H9 (cell line): ENCODE results near the gene CCNJL. TPM values are rescaled to one million over a fixed set of nuclear protein-coding genes. Genes with fewer than 3 reads are reported as not detected.

Source experiments
- DNase-seq: peaks from one replicate; pipeline ENCODE4 v3.0.0-alpha.2; 2017
- H2AFZ ChIP-seq: one replicate; pipeline ENCODE4 v1.6.1; 2013; ENCODE audit warnings: mild to moderate bottlenecking, low read length, control low read depth, moderate library complexity
- H2AK5ac ChIP-seq: 2 replicates; pipeline ENCODE4 v1.6.1; 2013; ENCODE audit warnings: low read length, control low read depth, mixed read lengths; ENCODE audit not compliant: insufficient read length
- H2BK120ac ChIP-seq: one replicate; pipeline ENCODE4 v1.6.1; 2013; ENCODE audit warnings: low read depth, mild to moderate bottlenecking, low read length, control low read depth, inconsistent platforms; ENCODE audit not compliant: poor library complexity, severe bottlenecking
- H2BK12ac ChIP-seq: 2 replicates; pipeline ENCODE4 v1.6.1; 2013; ENCODE audit warnings: low read length, control low read depth, mixed read lengths, low read depth; ENCODE audit not compliant: insufficient read length
- H2BK15ac ChIP-seq: 2 replicates; pipeline ENCODE4 v1.6.1; 2013; ENCODE audit warnings: low read depth, low read length, control low read depth
- H2BK20ac ChIP-seq: one replicate; pipeline ENCODE4 v1.6.1; 2013; ENCODE audit warnings: low read depth, mild to moderate bottlenecking, low read length, control low read depth, inconsistent platforms; ENCODE audit not compliant: poor library complexity, severe bottlenecking
- H2BK5ac ChIP-seq: 2 replicates; pipeline ENCODE4 v1.6.1; 2013; ENCODE audit warnings: low read length, control low read depth, mixed read lengths; ENCODE audit not compliant: insufficient read length
- H3K14ac ChIP-seq: 2 replicates; pipeline ENCODE4 v1.6.1; 2013; ENCODE audit warnings: low read length, control low read depth; ENCODE audit not compliant: insufficient read depth
- H3K18ac ChIP-seq: 2 replicates; pipeline ENCODE4 v1.6.1; 2013; ENCODE audit warnings: low read depth, mild to moderate bottlenecking, mixed read lengths, low read length, control low read depth; ENCODE audit not compliant: insufficient read length
- H3K23ac ChIP-seq: 2 replicates; pipeline ENCODE4 v1.6.1; 2013; ENCODE audit warnings: low read length, control low read depth, mixed read lengths, low read depth; ENCODE audit not compliant: insufficient read length
- H3K23me2 ChIP-seq: 2 replicates; pipeline ENCODE4 v1.6.1; 2013; ENCODE audit warnings: low read depth, mild to moderate bottlenecking, mixed read lengths, low read length, control low read depth; ENCODE audit not compliant: insufficient read length, poor library complexity, severe bottlenecking
- H3K27ac ChIP-seq: 2 replicates; pipeline ENCODE4 v1.5.1; 2013; ENCODE audit warnings: low read length, control low read depth, mixed read lengths, low read depth; ENCODE audit not compliant: insufficient read length
- H3K27me3 ChIP-seq: 2 replicates; pipeline ENCODE4 v1.6.1; 2013; ENCODE audit warnings: low read length, control low read depth, inconsistent platforms; ENCODE audit not compliant: insufficient read depth
- H3K4ac ChIP-seq: 2 replicates; pipeline ENCODE4 v1.6.1; 2013; ENCODE audit warnings: low read depth, mild to moderate bottlenecking, control low read depth, inconsistent platforms, low read length, moderate library complexity
- H3K4me1 ChIP-seq: 2 replicates; pipeline ENCODE4 v1.6.1; 2013; ENCODE audit warnings: low read length, control low read depth, inconsistent platforms; ENCODE audit not compliant: insufficient read depth
- H3K4me2 ChIP-seq: 2 replicates; pipeline ENCODE4 v1.6.1; 2013; ENCODE audit warnings: low read length, control low read depth, mixed read lengths; ENCODE audit not compliant: insufficient read length, insufficient read depth
- H3K56ac ChIP-seq: 2 replicates; pipeline ENCODE4 v1.6.1; 2013; ENCODE audit warnings: low read depth, mild to moderate bottlenecking, mixed read lengths, low read length, control low read depth; ENCODE audit not compliant: insufficient read length
- H3K79me1 ChIP-seq: 2 replicates; pipeline ENCODE4 v1.6.1; 2013; ENCODE audit warnings: low read depth, mild to moderate bottlenecking, moderate library complexity, low read length, control low read depth, inconsistent platforms; ENCODE audit not compliant: insufficient read depth, poor library complexity, severe bottlenecking
- H3K79me2 ChIP-seq: 2 replicates; pipeline ENCODE4 v1.6.1; 2013; ENCODE audit warnings: low read length, control low read depth, inconsistent platforms; ENCODE audit not compliant: insufficient read depth
- H3K9ac ChIP-seq: 2 replicates; pipeline ENCODE4 v1.6.1; 2013; ENCODE audit warnings: low read length, control low read depth, mixed read lengths; ENCODE audit not compliant: insufficient read length; ENCODE audit errors: extremely low read depth
- H3K9me3 ChIP-seq: one replicate; pipeline ENCODE4 v1.6.1; 2013; ENCODE audit warnings: low read depth, low read length, inconsistent platforms; ENCODE audit not compliant: control insufficient read depth
- H3T11ph ChIP-seq: one replicate; pipeline ENCODE4 v1.6.1; 2013; ENCODE audit warnings: mild to moderate bottlenecking, low read length, control low read depth, inconsistent platforms
- H4K20me1 ChIP-seq: one replicate; pipeline ENCODE4 v1.6.1; 2013; ENCODE audit not compliant: control insufficient read depth, insufficient read length, insufficient read depth
- H4K5ac ChIP-seq: 2 replicates; pipeline ENCODE4 v1.6.1; 2013; ENCODE audit warnings: low read depth, mild to moderate bottlenecking, mixed read lengths, low read length, control low read depth; ENCODE audit not compliant: insufficient read length
- H4K8ac ChIP-seq: replicated peaks from 2 replicates; pipeline ENCODE4 v1.6.1; 2013; ENCODE audit warnings: low read length, control low read depth, mixed read lengths, low read depth; ENCODE audit not compliant: insufficient read length
- H4K91ac ChIP-seq: 2 replicates; pipeline ENCODE4 v1.6.1; 2013; ENCODE audit warnings: low read depth, mild to moderate bottlenecking, moderate library complexity, mixed read lengths, low read length, control low read depth; ENCODE audit not compliant: insufficient read length
- H3K27ac Mint-ChIP-seq, 3 experiments: 2 replicates in 2 of 3; 3 replicates in 1 of 3; pipeline ENCODE4 v1.8.0; 2020 to 2021; ENCODE audit warnings: mixed read lengths in 3 of 3, mild to moderate bottlenecking in 1 of 3, moderate library complexity in 1 of 3
- H3K27me3 Mint-ChIP-seq: 2 replicates; pipeline ENCODE4 v1.8.0; 2021; ENCODE audit warnings: low read depth, mild to moderate bottlenecking, moderate library complexity, mixed read lengths
- H3K36me3 Mint-ChIP-seq, 3 experiments: 2 replicates in 2 of 3; 3 replicates in 1 of 3; pipeline ENCODE4 v1.8.0; 2020 to 2021; ENCODE audit warnings: low read depth in 3 of 3, mixed read lengths in 3 of 3; ENCODE audit not compliant: insufficient read depth in 1 of 3
- H3K4me1 Mint-ChIP-seq, 2 experiments: 2 replicates each; pipeline ENCODE4 v1.8.0; 2020; ENCODE audit warnings: mixed read lengths in 2 of 2
- H3K4me3 Mint-ChIP-seq, 2 experiments: 2 replicates in 1 of 2; 3 replicates in 1 of 2; pipeline ENCODE4 v1.8.0; 2020 to 2021; ENCODE audit warnings: mild to moderate bottlenecking in 2 of 2, mixed read lengths in 2 of 2, moderate library complexity in 1 of 2
- H3K9me3 Mint-ChIP-seq, 2 experiments: 2 replicates in 1 of 2; 3 replicates in 1 of 2; pipeline ENCODE4 v1.8.0; 2020; ENCODE audit warnings: mild to moderate bottlenecking in 2 of 2, mixed read lengths in 2 of 2, moderate library complexity in 1 of 2
- WGBS: extraction: QIAGEN DNeasy Blood & Tissue Kit; methylation state at CpG from one replicate; pipeline ENCODE4 v1.1.7; 2013; ENCODE audit warnings: missing lambda C conversion rate, low lambda C conversion rate, mixed read lengths; ENCODE audit not compliant: insufficient read length; ENCODE audit errors: extremely low coverage; 5-methylcytosine and 5-hydroxymethylcytosine counted together
- total RNA-seq: library from RNA; stranded (reverse); gene quantifications from 2 replicates; pipeline ENCODE4 v1.2.1, GENCODE V29; 2021
- TF ChIP-seq, protein P1 (sequence below): fragments of 200-600 bp; sonication (generic); conservative IDR thresholded peaks from 3 replicates; pipeline ENCODE4 v1.8.0; 2021; ENCODE audit warnings: antibody characterized with exemption, mild to moderate bottlenecking

The CCNJL gene
- total RNA-seq, 1 experiment from 2014 or later: 26.9 TPM

DNA sequence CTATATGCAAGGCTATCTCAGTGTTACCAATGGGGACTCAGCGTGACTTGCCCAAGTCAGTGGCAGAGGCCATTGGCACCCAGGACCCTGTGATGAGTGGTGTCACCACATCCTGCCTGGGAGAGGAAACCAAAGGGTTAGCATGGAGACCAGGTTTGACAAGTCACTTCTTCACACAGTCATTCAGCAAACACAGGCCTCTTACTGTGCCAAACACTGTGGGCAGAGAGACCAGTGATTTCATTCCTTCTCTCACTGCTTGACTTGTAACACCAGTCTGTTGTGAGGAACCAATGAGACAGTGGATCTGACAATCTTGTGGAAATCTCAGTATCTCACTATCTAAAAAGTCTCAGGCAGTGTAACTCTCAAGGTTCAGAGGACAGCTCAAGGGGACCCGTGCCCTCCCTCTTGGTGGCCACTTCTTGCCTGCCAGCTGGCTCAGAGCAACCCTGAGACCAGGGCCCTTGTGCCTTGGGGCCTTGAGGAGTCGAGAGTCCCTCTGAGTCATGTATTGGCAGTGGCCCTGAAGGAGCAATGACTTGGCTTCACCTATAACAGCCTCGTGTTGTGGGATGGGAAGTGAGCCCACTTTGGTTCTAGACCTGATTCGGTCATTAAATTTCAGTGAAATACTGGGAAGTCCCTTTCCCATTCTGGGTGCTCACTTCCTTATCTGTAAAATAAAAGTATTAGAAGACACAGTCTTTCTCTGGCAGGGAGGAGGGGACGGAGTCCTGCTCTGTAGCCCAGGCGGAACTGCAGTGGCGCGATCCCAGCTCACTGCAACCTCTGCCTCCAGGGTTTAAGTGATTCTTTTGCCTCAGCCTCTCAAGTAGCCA lies 81.5 kb downstream of the CCNJL start:
- Mint-ChIP-seq H3K36me3 (peaks cover 4 to 11% (median 9%) of the 10 kb centered on the region in 3 experiments; a peak in 6 of 7 replicates), H3K4me3 (no peak overlapping the region), H3K27me3 (peaks cover 2% of the 10 kb centered on the region; the same call in 1 of the 2 replicates), H3K27ac (no peak overlapping the region), H3K4me1 (peaks cover 11 to 17% of the 10 kb centered on the region in 2 experiments), H3K9me3 (peaks cover 8 to 11% of the 10 kb centered on the region in 2 experiments)
- TF ChIP-seq, protein P1, sequence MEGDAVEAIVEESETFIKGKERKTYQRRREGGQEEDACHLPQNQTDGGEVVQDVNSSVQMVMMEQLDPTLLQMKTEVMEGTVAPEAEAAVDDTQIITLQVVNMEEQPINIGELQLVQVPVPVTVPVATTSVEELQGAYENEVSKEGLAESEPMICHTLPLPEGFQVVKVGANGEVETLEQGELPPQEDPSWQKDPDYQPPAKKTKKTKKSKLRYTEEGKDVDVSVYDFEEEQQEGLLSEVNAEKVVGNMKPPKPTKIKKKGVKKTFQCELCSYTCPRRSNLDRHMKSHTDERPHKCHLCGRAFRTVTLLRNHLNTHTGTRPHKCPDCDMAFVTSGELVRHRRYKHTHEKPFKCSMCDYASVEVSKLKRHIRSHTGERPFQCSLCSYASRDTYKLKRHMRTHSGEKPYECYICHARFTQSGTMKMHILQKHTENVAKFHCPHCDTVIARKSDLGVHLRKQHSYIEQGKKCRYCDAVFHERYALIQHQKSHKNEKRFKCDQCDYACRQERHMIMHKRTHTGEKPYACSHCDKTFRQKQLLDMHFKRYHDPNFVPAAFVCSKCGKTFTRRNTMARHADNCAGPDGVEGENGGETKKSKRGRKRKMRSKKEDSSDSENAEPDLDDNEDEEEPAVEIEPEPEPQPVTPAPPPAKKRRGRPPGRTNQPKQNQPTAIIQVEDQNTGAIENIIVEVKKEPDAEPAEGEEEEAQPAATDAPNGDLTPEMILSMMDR: no peak
- Histone ChIP-seq H2BK15ac (no peak overlapping the region), H3K14ac (no peak overlapping the region), H3K27ac (no peak overlapping the region), H3T11ph (no peak overlapping the region), H2BK120ac (no peak overlapping the region), H3K79me1 (no peaks in the 10 kb centered on the region), H3K23ac (no peak overlapping the region), H2AFZ (no peak overlapping the region), H4K8ac (no peak overlapping the region), H3K9ac (no peak overlapping the region), H3K9me3 (no peaks in the 10 kb centered on the region), H2BK20ac (no peak overlapping the region), H4K20me1 (no peaks in the 10 kb centered on the region), H3K79me2 (no peaks in the 10 kb centered on the region), H2BK5ac (no peak overlapping the region), H2BK12ac (no peak overlapping the region), H3K4me2 (no peak overlapping the region), H3K23me2 (no peaks in the 10 kb centered on the region), H2AK5ac (no peak overlapping the region), H3K18ac (no peak overlapping the region), H3K56ac (no peak overlapping the region), H3K4me1 (0 out of 2 replicates have a peak, but pooled peaks cover 3% of the 10 kb centered on the region), H3K4ac (no peak overlapping the region), H4K91ac (no peak overlapping the region), H3K27me3 (no peaks in the 10 kb centered on the region), H4K5ac (no peak overlapping the region)
- DNase-seq: no peak
- no CpG with 5 or more reads among the region's 9 CpGs for WGBS
